Mammary epithelial cell (primary cell): ENCODE results near the gene CD28.

ENCODE experiments used
- EZH2 ChIP-seq: IDR thresholded peaks from 2 replicates; pipeline ENCODE4 v1.6.1; 2012; ENCODE audit warnings: low read length, inconsistent platforms, borderline replicate concordance
- TF ChIP-seq, protein P1 (sequence below), 2 donors: IDR thresholded peaks in 1 of 2; conservative IDR thresholded peaks in 1 of 2; 2 replicates each; pipeline ENCODE4 v1.5.1; 2011 to 2012; ENCODE audit warnings: inconsistent platforms in 2 of 2, low read length in 2 of 2, mild to moderate bottlenecking in 2 of 2, control low read depth in 1 of 2, low read depth in 1 of 2; ENCODE audit not compliant: insufficient read depth in 1 of 2; ENCODE audit errors: extremely low read depth in 1 of 2

DNA sequence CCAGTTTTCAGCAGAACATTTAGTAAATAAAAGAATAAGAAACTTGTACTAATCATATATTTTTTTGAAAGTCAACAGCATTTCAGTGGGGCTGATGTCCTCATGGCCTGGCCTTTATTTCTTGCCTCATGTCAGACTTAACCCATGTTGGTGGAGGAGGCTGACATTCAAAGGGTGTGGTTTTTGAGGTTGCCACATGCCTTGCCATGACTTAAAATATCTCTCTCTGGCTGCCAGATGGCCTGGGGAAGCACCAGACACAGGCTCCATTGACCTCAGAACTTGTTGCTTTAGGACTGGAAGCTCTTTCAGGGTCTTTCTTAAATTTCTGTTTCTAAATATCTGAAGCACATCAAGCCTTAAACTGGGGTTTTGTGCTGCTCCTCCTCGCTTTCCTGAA is 32.5 kb upstream of the CD28 start:
- TF ChIP-seq, protein P1, sequence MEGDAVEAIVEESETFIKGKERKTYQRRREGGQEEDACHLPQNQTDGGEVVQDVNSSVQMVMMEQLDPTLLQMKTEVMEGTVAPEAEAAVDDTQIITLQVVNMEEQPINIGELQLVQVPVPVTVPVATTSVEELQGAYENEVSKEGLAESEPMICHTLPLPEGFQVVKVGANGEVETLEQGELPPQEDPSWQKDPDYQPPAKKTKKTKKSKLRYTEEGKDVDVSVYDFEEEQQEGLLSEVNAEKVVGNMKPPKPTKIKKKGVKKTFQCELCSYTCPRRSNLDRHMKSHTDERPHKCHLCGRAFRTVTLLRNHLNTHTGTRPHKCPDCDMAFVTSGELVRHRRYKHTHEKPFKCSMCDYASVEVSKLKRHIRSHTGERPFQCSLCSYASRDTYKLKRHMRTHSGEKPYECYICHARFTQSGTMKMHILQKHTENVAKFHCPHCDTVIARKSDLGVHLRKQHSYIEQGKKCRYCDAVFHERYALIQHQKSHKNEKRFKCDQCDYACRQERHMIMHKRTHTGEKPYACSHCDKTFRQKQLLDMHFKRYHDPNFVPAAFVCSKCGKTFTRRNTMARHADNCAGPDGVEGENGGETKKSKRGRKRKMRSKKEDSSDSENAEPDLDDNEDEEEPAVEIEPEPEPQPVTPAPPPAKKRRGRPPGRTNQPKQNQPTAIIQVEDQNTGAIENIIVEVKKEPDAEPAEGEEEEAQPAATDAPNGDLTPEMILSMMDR (conservative IDR thresholded peaks at IDR 0.05 in 1 of 2, IDR thresholded peaks at IDR 0.05 in 1 of 2; ENCODE audit: extremely low read depth in 1 of 2, insufficient read depth in 1 of 2, low read depth in 1 of 2, low read length in 2 of 2): no peak
- no peak for TF ChIP-seq EZH2
